HG02588 (cell line): ENCODE data around the gene UBASH3A.
A peak's percentile ranks its signal among the peaks of the same experiment; 100 is the strongest.

ENCODE experiments used
- ATAC-seq: cut with Tn5 transposase; IDR thresholded peaks from one replicate; pipeline ENCODE4 v1.9.1; 2021; ENCODE audit warnings: mild to moderate bottlenecking, moderate library complexity; ENCODE audit not compliant: unreplicated experiment

Gene UBASH3A

GRCh38 chr21:42409366-42409765 is 5.7 kb downstream of the UBASH3A start:
- no peak for ATAC-seq

- no peak for ATAC-seq
Observed at GRCh38 chr21:42411197-42411869, 7.6 kb downstream of the UBASH3A start.

DNA sequence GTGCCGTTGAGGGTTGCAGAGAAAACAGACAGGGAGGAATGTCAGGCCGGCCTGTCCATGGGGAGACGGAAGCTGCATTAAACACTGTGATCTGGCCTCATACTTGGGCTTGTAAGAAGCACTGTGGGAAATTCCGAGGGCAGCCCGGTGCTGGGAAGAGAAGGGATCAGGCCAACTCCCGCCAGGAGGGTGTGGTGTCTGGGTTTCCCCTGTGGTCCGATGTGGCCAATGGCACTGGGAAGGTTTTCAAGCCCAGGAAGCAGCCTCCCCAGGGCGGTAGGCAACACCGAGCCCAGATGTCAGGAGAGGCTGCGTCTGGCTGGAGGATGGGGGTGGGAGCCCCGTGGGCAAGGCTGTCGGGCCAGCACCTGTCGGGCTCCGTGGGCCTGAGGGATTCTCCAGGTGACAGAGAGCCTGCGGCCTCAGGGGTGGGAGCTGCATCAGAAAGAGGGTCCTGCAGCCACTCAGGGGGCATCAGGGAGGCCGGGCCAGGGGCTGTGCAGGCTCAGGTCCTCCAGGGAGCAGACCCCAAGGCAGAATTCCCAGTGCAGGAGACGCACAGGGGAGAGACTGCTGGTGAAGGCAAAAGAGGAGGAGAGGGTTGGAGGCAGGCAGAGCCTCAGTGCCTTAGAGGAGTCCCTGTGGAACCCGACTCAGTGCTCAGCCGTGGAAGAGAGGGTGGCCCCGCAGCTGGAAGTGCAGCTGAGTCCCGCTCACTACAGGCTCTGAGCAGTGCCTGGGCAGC is 8.4 kb downstream of the UBASH3A start:
- no peak for ATAC-seq

- no peak for ATAC-seq
Observed at GRCh38 chr21:42412636-42412933, 8.9 kb downstream of the UBASH3A start.

DNA sequence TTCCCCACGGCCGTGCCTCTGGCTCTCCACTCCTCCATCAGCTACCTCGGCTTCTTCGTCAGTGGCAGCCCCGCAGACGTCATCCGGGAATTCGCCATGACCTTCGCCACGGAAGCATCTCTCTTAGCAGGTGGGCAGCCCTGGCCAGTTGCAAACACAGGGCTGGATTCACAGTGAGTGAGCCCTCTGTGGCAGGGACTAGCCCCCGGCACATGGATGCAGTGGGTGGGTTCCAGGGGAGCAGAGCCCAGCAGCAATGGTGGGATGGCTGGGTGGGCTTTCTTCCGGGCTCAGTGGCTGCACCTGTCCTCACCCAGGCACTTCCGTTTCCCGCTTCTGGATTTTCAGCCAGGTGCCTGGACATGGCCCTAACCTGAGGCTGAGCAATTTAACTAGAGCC is 9.4 kb downstream of the UBASH3A start:
- ATAC-seq, result no peak

DNA sequence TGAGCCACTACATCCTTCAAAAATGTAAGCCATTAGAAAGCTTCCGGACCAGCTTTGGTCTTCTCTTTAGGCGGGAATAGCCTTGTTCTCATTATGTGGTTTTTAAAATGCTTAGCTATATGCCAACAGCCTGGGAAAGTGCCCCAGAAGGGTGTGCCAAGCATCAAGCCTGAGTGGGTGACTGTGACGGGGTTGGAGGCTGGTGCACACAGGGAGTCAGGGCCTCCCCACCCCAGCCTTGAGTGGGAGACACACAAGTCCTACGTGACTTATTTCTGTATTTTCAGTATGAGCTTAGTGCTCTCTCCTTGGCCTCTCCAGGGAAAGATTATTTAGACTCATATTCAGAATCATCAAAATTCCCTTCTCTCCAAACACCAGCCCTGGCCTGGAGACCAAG is 9.8 kb downstream of the UBASH3A start:
- ATAC-seq, result no peak

- ATAC-seq, result no peak
Observed at GRCh38 chr21:42414066-42414465, 10.4 kb downstream of the UBASH3A start.

DNA sequence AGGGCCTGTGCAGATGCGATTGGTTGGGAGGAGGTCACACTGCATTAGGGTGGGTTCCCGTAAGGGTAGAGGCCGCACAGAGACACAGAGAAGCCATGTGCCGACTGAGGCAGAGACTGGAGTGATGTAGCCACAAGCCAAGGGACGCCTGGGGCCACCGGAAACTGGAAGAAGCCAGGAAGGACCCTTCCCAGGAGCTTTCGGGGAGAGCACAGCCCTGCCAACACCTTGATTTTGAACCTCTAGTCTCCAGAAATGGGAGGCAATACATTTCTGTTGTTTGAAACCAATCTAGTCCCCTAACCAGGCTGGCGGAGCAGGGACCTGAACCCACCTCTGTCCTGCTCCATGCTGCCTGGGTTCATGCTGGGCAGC is 10.8 kb downstream of the UBASH3A start:
- ATAC-seq, result no peak

GRCh38 chr21:42414928-42415769 is 11.4 kb downstream of the UBASH3A start:
- peak; percentile 81 for ATAC-seq

DNA sequence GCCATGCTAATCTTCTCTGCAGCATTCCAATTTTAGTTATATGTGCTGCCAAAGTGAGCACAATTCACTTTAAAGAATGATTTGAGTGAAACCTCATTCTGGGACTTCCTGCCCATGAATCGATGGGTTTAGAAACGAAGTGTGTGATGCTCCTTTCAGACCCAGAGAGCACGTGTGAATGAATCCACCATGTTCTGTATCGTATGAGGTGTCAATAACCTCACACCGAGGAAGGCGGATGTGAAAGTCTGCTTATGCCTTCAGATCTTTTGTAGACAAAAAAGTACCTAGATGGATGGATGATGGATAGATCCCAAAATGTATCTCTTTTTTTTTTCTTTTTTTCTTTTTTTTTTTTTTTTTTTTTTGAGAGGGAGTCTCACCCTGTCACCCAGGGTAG is 13.8 kb downstream of the UBASH3A start:
- ATAC-seq, result no peak

GRCh38 chr21:42418886-42419285 is 15.2 kb downstream of the UBASH3A start:
- ATAC-seq, result no peak

DNA sequence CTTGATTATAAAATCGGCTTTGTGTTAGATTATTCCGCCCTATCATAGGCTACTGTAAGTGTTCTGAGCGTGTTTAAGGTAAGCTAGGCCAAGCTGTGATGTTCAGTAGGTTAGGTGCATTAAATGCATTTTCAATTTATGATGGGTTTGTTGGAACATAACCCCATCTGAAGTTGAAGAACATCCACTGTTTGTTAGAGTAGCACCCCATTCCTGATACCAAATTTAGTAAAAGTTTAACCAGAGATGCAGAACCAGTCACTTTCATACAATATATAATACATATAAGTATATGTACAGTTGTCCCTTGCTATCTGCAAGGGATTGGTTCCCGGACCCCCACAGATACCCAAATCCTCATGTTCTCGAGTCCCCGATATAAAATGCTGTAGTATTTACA is 16.1 kb downstream of the UBASH3A start:
- ATAC-seq, result no peak

DNA sequence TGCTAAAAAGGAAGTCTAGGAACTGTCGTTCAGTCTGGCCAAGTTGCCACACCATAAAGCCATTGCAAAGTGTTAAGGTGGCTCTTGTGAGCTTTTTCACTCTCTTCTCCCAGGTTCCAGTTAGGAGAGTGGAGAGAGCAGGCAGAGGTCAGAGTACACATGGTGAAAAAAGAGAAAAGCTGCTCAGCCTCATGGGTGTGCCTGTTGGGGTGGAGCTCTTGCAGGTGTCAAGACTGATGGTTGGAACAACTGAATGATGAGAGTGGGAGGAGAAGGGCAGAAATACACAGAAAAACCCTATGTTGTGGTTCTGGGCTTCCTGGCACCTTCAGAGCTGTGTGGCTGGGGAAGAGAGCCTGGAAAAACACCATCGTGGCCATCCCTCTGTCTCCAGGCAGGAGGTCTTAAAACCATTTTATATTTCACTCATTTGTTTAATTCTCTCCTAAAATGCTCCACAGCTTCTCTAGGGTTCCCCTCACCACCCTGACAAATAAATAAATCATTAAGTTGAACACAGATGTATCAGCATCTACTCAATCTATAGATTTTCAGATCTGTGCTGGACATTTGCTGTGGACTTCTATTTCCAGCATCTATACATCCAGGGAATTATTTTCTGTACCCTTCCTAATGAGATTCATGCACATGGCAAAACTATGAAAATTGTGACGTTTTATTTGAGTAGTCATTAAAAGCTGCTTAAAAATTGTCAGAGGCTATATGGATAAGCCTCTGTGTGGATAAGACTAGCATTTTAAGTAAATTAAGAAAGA is 17.5 kb downstream of the UBASH3A start:
- ATAC-seq, result no peak

GRCh38 chr21:42423197-42423675 is 19.5 kb downstream of the UBASH3A start:
- ATAC-seq, result no peak

GRCh38 chr21:42423685-42424084 is 20.0 kb downstream of the UBASH3A start:
- no peak for ATAC-seq

DNA sequence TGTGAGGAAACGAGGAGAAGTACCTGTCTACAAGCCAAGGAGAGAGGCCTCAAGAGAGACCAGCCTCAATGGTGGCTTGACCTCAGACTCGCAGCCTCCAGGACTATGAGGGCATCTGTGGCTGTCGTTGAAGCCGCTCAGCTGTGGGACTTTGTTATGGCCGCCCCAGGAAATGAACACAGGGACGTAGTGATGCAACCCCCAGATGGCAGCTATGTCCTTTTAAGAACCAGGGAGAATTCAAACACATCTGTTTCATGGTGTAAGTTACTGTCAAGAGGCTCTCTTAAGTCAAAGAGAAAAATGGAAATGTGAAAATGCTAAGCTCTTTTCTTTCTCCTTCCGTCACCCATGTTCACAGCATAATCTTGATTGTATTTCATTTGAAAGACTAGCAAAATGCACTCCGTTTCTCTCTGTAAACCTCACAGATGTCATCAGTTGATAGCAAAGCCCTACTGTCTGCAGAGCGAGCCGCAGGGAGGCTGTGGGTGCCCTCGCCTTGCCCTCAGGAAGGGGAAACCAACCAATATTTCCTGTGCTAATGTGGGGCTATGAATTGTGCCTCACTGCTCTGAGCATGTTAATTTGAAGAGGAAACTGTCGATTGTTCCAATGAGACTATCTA is 21.3 kb downstream of the UBASH3A start:
- ATAC-seq, result no peak

DNA sequence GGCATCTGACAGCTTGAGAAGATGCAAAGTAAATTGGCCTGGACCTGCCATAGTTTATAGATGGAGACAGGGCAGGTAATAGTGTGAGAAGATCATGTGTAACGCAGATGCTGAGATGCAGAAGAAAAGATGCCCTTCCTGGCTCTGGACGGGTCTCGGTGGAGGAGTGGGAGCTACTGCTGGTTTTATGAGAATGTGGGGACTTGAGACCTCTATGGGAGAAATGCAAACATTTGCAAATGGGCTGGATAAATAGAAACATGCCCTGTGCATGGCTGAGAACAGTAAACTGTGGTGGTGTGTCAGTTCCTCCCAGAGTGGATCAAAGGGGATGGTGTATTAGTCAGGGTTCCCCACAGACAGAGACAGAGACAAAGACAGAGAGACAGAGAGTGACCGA is 21.9 kb downstream of the UBASH3A start:
- no peak for ATAC-seq

DNA sequence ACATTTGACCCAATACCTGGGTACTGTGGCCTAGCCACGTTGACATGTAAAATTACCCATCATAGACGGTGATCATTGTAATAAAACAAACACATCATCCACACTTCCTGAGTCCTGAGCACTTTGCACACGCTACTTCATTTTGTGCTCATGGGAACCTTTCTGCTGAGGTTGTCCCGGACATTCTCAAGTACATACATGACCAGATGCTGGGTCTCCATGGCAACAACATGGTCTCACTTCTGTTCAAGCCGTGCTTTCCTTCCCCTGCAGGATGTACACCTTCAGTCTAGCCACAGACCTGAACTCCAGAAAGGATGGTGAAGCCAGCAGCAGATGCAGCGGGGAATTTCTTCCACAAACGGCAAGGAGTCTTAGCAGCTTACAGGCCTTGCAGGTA is 22.7 kb downstream of the UBASH3A start:
- no peak for ATAC-seq

GRCh38 chr21:42426876-42427480 is 23.3 kb downstream of the UBASH3A start:
- ATAC-seq, result no peak

DNA sequence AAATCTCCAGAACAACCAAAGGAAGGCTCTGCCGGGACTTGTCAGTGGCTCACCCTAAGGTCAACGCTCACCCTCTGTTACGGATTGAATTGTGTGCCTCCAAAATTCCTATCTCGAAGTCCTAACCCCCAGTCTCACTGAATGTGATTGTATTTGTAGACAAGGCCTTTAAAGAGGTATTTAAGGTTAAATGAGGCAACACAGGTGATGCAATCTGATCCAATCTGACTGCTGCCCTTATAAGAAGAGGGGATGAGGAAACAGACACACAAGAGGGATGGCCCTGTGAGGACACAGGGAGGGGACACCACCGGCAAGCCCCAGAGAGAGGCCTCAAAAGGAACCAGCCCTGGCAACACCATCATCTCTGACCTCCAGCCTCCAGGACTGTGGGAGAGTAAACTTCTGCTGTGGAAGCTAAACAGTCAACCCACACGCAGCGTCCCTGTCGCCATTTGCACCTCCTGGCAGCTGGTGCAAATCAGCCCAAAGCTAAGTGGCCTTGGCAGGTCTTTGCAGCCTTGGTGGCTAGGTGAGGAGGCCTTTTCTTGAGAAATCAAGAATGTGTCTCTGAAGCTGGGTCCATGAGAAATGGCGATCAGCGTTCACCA is 24.2 kb downstream of the UBASH3A start:
- no peak for ATAC-seq
